ENCODE measurements around the gene OARD1.

Gene OARD1

DNA sequence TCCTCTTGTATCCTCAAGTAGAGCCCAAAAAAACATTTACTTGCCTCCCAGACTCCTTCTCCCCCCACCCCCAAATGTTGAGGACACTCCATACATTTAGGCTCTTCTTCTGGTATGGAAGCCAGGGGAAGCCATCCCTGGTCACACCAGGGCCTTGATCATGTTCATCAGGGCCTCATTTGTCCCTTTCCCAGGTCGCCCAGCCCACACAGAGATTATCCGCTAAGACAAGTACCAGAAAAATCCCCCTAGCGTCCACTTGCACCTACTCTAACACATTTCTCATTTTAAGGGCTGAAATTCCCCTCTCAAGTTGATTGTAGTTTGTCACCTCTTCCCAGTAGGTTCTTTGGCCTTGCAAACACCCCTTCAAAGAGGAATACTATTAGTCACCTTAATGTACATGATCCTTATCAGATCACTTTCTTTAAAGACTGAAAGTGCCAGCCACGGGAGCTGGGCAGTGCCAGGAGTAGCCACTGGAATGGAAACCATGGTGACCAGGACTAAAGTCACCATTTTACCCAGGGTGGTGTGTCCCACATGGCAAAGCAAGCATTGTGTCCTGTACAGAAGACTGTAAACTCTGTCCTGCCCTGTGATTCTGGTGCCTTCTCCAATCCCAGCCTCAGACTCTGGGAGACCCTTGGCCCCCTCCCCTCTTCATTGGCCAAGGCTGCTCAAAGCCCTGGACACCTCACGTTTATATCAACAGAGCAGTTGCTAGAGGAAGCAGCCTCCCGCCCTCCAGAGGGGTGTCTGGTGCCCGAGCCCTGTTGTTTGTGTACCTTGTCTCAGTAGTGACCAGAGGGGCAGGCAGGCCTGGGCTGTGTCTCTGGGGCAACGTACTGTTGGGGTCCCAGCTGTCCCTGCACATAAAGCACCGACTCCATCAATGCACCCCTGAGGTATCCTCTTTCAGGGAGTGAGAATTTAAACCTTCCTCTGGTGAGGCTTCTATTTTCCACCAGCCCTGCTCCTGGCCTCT, 24.1 kb downstream of the OARD1 start:
- no peak for DNase-seq

DNA sequence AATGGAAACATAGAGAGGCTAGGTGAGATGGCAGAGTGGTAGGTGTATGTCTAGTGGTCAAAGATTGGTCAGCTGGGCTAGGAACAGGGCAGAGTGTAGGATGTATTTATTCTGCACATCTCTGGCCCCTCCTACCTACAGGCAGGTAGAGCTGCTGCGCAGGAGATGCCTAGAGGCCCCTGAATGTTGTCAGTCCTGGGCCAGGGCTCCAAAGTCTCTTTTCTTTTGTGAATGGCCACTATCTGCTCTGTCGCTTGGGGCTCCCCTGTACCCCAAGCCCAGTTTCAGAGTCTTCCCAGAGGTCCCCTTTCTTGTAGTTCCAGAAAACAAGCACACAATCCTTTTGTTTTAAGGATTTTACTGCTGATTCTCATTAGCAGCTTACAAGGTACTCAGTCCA, 24.9 kb downstream of the OARD1 start:
- no peak for DNase-seq

DNA sequence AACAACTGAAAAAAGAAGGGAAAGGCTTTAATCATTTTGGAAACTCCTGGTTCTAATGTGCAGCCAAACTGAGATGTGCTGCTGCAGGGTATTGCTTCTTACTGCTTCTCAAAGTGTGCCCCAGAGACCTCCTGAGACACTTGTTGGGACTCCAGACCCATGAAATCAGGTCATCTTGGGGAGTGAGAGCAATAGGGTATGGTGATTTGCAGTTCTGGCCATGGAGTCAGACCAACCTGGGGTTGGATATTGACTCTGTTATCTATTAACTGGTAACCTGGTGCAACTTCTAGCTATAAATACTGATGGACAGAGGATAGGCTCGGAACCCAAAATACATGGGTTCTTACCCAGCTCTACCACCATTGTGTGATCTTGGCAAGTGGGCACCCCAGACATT, 26.1 kb downstream of the OARD1 start:
- no peak for DNase-seq

DNA sequence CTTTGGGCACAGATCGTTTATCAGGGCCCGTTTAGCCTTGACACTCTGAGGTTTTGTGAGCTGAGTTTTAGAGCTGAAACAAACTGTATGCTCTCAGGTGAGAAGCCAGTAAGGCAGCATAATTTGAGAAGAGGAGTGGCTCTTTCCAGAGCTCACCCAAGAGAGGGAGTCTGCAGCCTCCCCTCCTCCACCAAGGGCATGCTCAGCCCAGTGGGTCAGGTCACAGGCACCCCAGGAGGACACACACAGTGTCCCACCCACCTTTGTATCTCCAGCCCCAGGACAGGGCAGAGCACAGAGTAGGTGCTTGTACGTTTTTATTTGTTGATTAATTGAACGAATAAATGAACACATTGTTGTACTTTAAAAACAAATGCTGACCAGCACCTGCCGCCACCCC, 26.5 kb downstream of the OARD1 start:
- no peak for DNase-seq

DNA sequence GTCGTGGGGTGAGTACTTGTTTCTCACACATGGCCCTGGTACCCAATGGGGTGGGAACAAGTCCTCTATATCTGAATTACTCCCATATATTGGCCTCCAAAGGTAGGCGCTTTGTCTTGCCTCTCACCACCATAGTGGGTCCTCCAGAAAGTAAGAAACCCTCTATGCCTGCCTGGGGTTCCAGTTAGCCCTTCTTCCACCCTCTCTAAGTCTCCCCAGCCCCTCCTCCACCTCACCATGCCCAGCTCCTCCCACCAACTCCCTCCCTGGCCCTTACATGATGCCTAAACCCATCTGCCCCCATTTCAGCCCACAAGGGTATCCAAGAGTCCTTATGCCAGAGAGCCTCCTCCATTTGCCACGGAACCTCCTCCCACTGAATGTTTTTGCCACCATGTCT, 29.0 kb downstream of the OARD1 start:
- no peak for DNase-seq

DNA sequence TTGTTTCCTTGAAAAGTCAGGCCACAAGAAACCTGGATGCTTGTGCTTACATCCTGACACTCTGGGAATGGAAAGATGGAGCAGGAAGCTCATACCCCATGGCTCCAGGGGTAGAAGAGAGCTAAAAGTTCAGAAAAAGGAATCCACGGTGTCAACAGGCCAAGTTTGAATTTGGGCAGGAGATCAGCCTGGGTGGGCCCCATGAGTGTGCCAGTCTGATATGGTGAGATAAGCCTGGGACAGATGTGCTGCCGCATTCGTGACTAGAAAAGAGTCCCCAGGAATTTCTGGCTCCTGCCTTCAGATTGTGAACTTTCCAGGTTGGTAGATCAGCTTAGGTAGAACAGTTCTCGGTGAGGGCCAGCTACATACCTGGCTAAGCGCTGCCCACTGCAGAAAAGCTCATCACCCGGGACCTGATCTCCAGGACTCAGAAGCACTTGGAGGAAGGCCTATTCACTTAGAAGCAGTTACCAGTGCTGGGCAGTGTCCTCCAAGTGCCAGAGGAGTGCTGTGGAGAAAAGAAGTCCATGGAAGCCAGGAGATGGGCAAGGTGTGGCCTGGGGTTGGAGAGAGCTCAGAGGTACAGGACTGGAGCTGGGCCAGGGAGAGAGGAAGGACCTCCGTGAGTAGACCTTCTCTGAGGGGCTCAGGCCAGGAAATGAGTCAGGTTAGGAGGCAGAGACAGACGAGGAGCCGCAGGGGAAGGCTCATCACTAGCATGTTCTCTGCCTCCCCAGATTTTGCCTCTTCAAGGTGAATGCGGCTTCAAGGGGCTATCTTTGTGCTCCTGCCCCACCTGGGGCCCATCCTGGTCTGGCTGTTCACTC, 29.7 kb downstream of the OARD1 start, which contains the start of gene TSPO2:
TSS of gene TSPO2 (plus strand) at position 242 of the 830 bp plus-strand sequence. CDS start at position 761, 519 bp downstream.
- no peak for DNase-seq

DNA sequence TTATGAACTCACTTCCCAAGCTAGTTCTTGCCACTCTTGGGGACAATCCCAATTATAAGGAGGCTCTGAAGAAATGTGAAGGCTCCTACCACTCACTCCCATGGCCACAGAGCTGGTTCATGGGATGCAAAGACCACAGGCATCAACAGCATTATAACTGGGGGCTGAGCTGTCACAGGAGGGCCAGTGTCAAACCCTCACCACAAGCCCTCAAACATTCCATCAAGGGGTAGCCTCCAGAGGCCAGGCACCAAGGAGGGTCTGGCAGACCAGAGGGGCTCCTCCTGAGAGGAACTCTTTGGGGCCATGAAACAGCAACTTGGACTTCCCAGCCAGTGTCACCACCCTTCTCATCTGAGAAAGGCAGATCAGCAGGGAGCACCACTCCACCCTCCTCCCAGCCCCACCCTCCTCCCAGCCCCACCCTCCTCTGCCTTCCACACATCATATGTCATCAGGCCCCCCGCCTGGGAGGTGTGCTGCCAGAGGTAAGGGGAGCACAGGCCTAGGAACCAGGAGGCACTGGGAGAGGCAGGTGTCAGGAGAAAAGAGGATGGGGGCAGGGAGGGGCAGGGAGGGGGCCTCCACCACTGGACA, 31.1 kb downstream of the OARD1 start:
- DNase-seq = no peak

DNA sequence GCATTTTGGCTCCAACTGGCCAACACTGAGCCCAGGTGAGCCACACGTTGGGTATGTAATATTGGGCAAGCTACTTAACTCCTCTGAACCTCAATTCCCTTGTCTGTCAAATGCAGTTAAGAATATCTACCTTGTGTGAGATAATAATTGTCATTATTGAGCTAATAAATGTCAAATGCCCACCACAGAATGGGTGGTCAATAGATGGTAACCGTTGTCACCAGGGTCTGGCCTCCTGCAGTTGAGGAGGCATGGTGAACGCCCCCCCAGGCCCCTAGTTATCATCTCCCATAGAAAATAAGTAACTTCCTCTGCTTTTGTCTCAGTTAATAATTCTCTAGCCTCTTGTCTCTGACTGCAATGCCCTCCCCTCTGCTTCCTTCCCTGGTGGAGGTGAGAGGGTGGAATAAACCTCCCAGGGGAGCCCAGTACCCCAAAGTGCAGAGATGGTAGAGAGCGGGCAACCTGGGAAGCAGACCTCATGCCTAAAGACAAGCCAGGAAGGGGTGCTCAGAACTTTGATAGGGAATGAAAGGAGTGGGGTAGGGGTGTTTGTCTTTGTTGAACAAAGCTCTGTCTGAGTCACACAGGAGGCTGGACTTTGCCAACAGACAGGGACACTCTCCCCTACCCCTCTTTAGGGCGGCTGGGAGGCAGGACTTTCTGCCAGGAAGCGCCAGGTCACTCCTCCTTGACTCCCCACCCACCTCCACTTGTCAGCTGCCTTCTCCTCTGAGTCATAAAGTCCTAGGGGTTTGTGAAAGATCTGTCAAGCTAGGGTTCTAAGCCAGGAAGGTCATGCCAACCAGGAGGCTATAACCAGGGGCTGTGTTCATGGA, 31.8 kb downstream of the OARD1 start:
- DNase-seq = no peak

DNA sequence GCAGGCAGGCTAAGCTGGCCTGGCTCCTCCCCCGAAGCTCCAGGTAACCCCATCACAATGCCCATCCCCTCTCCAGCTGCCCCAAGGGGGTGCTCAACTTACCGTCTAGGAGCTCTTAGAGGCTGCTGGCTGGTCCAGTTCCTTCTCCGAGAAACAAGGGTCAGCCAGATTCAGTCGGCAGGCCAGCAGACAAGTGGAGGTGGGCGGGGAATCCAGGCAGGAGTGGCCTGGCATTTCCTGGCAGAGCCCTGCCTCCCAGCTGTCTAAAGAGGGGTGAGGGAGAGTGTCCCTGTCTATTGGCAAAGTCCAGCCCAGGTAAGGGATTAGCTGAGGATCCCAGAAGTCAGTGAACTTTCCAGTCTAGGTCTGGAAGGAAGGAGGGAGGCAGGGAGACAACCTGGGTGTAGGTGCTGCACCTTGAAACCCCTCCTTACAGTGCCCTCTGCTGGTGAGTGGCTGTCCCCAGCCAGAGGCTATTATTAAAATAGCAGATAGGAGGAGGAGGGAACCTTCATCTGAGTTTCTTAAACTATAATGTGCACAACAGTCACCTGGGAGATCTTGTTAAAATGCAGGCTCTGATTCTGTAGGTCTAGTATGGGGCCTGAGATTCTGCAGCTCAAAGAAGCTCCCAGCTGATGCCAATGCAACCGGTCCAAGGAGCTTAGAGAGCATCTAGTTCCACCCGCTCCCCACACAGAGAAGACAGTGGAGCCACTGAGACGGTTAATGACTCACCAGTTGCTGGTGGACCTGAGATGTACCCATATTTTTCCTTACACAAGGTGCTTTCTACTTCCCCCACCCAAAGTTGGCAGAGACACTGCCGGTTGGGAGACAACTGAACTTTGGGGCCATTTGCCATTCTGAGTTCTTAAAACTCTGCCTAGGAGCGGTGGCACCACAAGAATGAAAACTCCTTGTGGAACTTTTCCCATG, 32.8 kb downstream of the OARD1 start, which contains the start of gene UNC5CL:
TSS of gene UNC5CL (minus strand) at position 162 of the 939 bp plus-strand sequence. CDS start 4,147 bp downstream, outside the sequence.
- no peak for DNase-seq

DNA sequence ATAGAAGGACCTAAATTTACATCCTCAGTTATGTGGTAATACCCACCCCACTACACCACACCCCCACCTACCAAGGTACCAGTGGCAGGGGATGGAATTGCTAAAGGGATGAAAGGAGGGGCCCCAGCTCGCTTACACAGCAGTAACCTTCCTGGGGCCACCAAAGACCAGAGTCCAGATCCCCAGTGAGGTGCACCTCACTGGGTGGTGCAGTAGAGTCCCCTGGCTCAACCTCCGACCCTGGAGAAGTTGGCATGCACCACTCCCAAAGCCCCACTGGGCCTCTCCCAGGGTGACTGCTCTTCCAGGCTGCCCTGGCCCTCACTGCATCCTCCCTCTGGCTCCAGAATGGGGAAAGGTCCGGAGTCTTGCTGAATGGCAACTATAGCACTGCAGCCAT, 34.0 kb downstream of the OARD1 start:
- no peak for DNase-seq

DNA sequence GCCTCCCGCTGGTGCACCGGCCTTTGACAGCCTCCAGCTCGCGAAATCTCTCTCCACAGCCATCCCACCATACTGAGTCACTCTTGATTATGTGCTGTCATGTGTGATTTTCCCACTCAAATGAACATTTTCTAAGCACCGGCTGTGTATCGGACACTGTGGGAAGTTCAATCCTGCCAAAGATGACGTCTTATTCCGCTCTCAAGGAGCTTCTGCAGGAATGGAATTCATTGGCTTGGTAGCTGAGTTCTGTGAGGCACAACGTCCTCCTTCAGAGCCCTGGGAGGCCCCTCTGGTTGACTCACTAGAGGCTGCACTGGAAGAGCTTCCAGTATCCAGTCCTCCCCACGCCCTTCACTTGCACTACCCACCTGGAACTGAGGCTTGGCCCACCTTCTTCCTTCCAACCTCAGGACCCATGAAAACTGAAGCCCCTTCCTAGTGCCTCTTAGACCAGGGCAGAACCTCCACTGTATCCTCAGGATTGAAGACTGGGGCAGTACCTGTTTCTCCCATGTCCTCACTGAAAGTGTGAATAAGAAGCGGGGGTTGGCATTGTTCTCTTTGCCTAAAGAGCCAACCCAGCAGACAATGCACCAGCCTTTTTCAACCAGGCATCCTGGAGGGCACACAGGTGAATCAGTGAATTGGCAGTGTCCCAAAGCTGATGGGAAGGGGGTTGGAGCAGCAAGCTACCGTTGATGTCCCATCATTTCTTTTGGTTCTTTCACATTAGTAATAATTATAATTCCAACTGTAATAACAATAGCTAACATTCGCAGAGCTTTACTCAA, 34.9 kb downstream of the OARD1 start:
- no peak for DNase-seq

DNA sequence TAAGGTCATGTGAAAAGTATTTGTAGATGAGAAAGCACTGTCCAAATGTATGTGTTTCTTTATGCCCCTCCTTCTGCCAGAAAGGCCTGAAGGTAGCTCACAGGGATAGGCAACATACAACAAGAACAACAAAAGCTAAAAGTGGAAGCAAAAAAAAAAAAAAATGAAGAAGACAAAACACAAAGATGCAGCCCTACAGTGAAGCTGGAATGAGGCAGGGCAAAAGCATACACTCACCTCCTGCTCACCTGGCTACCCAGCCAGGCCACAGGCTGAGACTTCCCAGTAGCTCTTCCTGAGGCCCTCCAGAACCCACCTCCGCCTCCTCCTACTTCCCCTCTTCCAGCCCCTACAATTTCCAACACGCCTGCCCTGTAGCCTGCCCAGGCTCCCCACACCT, 35.6 kb downstream of the OARD1 start:
- no peak for DNase-seq

DNA sequence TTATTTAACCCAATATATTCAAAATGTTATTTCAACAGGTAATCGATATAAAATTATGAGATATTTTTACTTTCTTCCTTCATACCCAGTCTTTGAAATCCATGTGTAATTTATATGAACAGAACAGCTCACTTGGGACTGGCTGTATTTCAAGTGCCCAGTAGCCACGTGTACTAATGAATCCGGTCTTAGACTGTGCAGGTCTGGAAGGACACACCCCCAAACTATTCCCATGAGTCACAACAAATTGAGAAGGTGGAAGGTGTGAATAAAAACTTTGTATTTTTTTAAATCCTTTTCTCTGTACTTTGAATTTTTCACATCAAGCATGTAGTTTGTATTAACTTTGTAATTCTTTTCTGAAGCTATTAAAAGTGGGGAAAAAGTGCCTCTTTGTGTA, 36.0 kb downstream of the OARD1 start:
- DNase-seq = no peak

DNA sequence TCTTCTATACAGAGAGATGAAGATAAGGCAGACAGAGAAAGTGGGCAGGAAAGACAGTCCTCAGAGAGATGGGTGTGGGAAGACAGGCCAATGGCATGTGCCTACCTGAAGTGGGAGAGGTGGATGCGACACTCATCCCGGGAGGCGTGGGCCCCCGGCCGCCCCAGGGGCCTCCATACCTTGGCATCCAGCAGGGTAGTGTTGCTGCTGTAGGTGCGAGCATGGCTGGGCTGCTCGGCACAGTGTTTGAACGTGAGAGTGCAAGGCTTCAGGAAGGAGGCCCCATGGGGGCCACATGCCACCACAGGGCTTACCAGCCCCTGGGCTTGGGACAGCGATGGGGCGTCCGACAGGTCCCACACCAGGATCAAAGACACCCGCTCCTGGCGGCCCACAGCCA, 38.4 kb downstream of the OARD1 start:
- DNase-seq = no peak

DNA sequence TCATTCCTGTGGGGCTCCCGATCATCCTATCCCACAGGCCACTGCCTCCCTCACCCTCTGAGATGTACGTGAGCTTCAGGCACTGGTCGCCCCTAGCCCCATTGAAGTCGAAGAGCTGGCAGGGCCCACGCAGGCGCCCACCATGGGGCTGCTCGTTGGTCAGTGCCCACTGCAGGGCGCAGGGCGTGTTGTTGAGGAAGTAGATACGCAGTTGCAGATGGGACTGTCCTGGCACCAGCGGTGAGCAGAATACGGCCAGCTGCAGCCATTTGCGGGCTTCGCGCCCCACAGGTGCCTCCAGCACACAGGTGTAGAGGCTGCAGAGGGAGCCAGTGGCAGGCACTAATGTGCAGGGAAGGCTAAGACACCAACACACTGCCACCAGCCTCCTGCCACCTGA, 39.3 kb downstream of the OARD1 start:
- no peak for DNase-seq

DNA sequence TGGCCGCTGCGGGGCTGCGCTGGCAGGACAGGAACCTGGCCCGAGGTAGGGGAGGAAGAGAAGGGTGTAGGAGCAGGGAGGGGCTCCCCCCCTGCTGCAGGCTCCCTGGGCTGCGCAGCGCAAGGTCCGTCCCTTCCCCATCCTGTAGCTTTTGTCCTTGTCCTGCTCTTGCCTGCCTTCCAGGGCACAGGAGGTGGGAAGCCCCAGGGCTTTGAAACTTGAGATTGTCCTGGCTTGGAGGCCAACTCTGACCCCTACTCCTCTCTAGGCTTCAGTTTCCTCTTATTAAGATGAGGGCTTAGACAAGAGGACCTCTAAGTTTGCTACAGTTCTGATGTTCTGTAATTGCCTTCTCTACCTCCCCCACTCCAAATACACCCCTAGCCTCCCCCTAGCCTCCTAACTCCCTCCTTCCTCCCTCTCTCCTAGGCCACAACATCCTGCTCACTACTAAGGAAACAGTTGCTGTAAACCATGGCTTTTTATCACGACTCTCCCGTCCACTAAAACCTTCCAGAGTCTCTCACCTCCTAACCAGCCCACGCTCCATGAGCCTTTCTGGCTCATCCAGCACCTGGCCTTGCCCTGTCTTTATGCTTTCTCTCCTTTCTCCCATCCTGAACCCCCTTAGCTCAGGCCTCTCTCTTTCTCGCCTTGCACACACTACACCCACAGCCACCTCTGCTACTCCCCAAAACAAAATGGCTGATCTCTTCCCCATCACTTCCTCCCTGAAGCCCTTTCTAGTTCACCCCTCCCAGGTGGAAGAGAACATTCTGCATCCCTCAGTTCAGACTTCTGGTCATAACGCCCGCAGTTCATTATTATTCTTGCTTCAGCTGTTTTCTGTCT, 43.4 kb downstream of the OARD1 start:
- DNase-seq = no peak

DNA sequence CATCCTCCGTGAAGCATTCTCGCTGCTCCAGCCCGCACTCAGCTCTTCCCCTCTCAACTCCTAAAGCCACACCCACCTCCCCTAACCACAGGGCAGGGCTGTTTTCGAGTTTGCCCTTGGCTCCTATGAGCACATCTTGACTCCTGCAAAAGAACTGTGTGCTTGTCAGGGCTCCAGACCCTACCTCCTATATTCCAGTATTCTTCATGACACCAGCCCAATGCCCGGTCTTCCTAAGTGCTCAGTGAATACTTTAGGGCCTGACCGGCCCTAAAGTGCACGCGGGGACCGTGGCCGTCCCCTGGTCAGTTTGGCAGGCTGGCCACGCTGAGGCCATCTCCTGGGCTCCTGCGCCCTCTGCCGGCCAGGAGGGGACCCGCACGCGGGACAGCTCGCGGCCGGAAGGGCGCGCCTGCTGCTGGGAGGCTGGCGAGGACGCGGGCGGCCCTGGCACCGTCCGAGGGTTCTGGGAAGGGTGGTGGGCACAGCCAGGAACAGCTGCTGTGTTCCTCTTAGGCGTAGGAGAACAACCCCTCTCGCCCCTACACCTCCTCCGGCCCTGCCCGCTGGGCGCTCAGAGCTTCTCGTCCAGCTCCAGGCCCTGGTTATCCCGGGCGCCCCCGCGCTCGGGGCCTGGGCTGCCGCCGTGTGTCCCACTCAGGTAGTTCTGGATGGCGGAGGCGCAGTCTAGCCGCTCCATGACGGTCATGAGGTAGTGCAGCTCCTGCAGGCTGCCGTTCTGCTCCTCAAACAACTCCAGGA, 44.2 kb downstream of the OARD1 start:
- peak; percentile 24 for DNase-seq

DNA sequence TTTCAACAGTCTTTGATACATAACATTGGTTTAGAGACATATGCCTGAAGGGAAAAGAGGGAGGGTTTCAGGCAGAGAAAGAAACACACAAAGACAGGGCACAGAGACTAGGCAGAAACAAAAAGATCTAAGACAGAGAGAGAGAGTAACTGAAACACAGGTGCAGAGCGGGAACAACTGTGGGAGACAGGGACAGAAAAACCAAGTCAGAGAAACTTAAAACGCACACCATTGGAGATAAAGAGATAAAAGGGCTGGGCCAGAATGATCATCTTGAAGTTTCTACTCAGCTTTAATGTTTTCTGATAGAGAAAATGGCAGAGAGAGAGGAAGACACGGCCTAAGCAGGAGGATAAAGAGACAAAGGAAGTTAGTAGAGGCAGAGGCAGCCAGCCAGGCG, 44.9 kb downstream of the OARD1 start:
- no peak for DNase-seq
